B cell (primary cell): ENCODE data around the gene DCD. TPM values are rescaled to one million over a fixed set of nuclear protein-coding genes. Genes with fewer than 3 reads are reported as not detected.
"Not testable (repeated sequence)": the region's sequence is repeated elsewhere in the genome, so short reads cannot be mapped to it uniquely, and the experiment has no call there.

Source experiments
- ATAC-seq: fragments of 200-7000 bp; cut with Tn5 transposase; one replicate; pipeline ENCODE4 v1.10.0; 2021; ENCODE audit warnings: low read depth, mild to moderate bottlenecking, moderate number of reproducible peaks, moderate library complexity
- CTCF ChIA-PET: fragments of 350-600 bp; sonication (Branson Sonifier 250); formaldehyde crosslinking; loops from one replicate; lab custom pipeline; 2021; ENCODE audit warnings: antibody characterized with exemption, inconsistent platforms; lab: Charles Lee
- POLR2A ChIA-PET: fragments of 350-600 bp; sonication (Branson Sonifier 250); formaldehyde crosslinking; loops from one replicate; lab custom pipeline; 2021; ENCODE audit warnings: antibody characterized with exemption; lab: Charles Lee
- DNase-seq: peaks from one replicate; pipeline ENCODE4 v3.0.0; 2013
- H2AFZ ChIP-seq: 2 replicates; pipeline ENCODE4 v1.6.1; 2012; ENCODE audit warnings: mild to moderate bottlenecking, low read depth, low read length; ENCODE audit not compliant: insufficient read depth, poor library complexity, severe bottlenecking
- H3K27ac ChIP-seq, 2 donors: 1 replicate in 1 of 2; 2 replicates in 1 of 2; pipeline ENCODE4 v1.5.1; 2012 to 2013; ENCODE audit warnings: low read length in 2 of 2, mild to moderate bottlenecking in 2 of 2, moderate library complexity in 1 of 2
- H3K27me3 ChIP-seq, 4 experiments: fragments of 200-600 bp in 1 of 4; sonication (generic) in 1 of 4; replicated peaks in 1 of 4; 1 replicate in 2 of 4; 2 replicates in 2 of 4; pipeline versions ENCODE4 v1.6.1 to v1.7.0; 2013 to 2016; ENCODE audit warnings: low read length in 3 of 4, mild to moderate bottlenecking in 2 of 4, mixed read lengths in 1 of 4, moderate library complexity in 1 of 4; ENCODE audit not compliant: insufficient read depth in 4 of 4, control insufficient read depth in 3 of 4; ENCODE audit errors: control extremely low read depth in 1 of 4
- H3K36me3 ChIP-seq, 2 experiments: replicated peaks in 1 of 2; 1 replicate in 1 of 2; 2 replicates in 1 of 2; pipeline versions ENCODE4 v1.6.1 to v1.7.1; 2013; ENCODE audit warnings: low read length in 1 of 2; ENCODE audit not compliant: insufficient read depth in 2 of 2, control insufficient read depth in 1 of 2; ENCODE audit errors: control extremely low read depth in 1 of 2, extremely low read depth in 1 of 2
- H3K4me1 ChIP-seq, 2 donors: fragments of 200-600 bp in 1 of 2; sonication (generic) in 1 of 2; 1 replicate in 1 of 2; 2 replicates in 1 of 2; pipeline versions ENCODE4 v1.5.1 to v1.6.1; 2013 to 2017; ENCODE audit warnings: low read length in 2 of 2; ENCODE audit not compliant: control insufficient read depth in 2 of 2, insufficient read depth in 2 of 2
- H3K4me2 ChIP-seq: replicated peaks from 2 replicates; pipeline ENCODE3; 2012; ENCODE audit warnings: mild to moderate bottlenecking, low read depth, low read length; ENCODE audit not compliant: poor library complexity, severe bottlenecking
- H3K4me3 ChIP-seq, 5 experiments: fragments of 200-600 bp in 1 of 5; sonication (generic) in 1 of 5; 1 replicate in 3 of 5; 2 replicates in 2 of 5; pipeline versions ENCODE4 v1.5.1 to v1.7.0; 2011 to 2016; ENCODE audit warnings: low read length in 4 of 5, mild to moderate bottlenecking in 4 of 5, low read depth in 2 of 5, control low read depth in 1 of 5, moderate library complexity in 1 of 5; ENCODE audit not compliant: insufficient read depth in 1 of 5; ENCODE audit errors: control extremely low read depth in 1 of 5, extremely low read depth in 1 of 5
- H3K79me2 ChIP-seq: fragments of 200-600 bp; sonication (generic); one replicate; pipeline ENCODE4 v1.6.0; 2016; ENCODE audit warnings: low read length; ENCODE audit not compliant: control insufficient read depth, insufficient read depth
- H3K9ac ChIP-seq: fragments of 200-600 bp; sonication (generic); 2 replicates; pipeline ENCODE4 v1.6.1; 2017; ENCODE audit warnings: mild to moderate bottlenecking, low read length, moderate library complexity
- H3K9me3 ChIP-seq, 3 donors: one replicate each; pipeline versions ENCODE4 v1.6.1 to v1.7.1; 2013; ENCODE audit warnings: low read length in 2 of 3; ENCODE audit not compliant: control insufficient read depth in 2 of 3, insufficient read depth in 1 of 3; ENCODE audit errors: control extremely low read depth in 1 of 3
- H4K20me1 ChIP-seq: 2 replicates; pipeline ENCODE4 v1.6.0; 2012; ENCODE audit warnings: mild to moderate bottlenecking, low read length; ENCODE audit not compliant: insufficient read depth, control insufficient read depth, poor library complexity, severe bottlenecking
- H3K27ac Mint-ChIP-seq: one replicate; pipeline ENCODE4 v1.8.0; 2021; ENCODE audit warnings: mixed read lengths
- H3K27me3 Mint-ChIP-seq: one replicate; pipeline ENCODE4 v1.8.0; 2021; ENCODE audit warnings: mixed read lengths
- H3K4me1 Mint-ChIP-seq: one replicate; pipeline ENCODE4 v1.8.0; 2021; ENCODE audit warnings: mixed read lengths
- H3K4me3 Mint-ChIP-seq: one replicate; pipeline ENCODE4 v1.8.0; 2021; ENCODE audit warnings: mixed read lengths
- H3K9me3 Mint-ChIP-seq: one replicate; pipeline ENCODE4 v1.8.0; 2022; ENCODE audit warnings: mixed read lengths; ENCODE audit not compliant: insufficient read depth
- CTCF ChIP-seq: fragments of 200-600 bp; IDR thresholded peaks from one replicate; pipeline ENCODE4 v1.8.0; 2022; ENCODE audit warnings: antibody characterized with exemption, mild to moderate bottlenecking
- EZH2 ChIP-seq: IDR thresholded peaks from 2 replicates; pipeline ENCODE4 v1.6.1; 2012; ENCODE audit warnings: borderline replicate concordance, low read depth, mild to moderate bottlenecking, moderate library complexity, low read length; ENCODE audit not compliant: insufficient read depth, poor library complexity, severe bottlenecking
- WGBS: methylation state at CpG from one replicate; pipeline ENCODE4 v1.1.5; 2013; ENCODE audit warnings: missing lambda C conversion rate; ENCODE audit not compliant: insufficient coverage; 5-methylcytosine and 5-hydroxymethylcytosine counted together
- intact Hi-C: fragments of 100-400 bp; cut with micrococcal nuclease; formaldehyde crosslinking; loops from one replicate; pipeline ENCODE4 v1.10.0; 2022
- polyA plus RNA-seq: library from polyadenylated mRNA; depleted of rRNA; stranded (reverse); fragments of >200 nt; gene quantifications from 2 replicates; pipeline ENCODE4 v1.2.3, GENCODE V29; 2012
- total RNA-seq, 2 donors: library from RNA; stranded (reverse); fragments of 120-200 nt in 1 of 2; gene quantifications; 1 replicate in 1 of 2; 2 replicates in 1 of 2; pipeline versions ENCODE4 v1.2.3 to v1.2.4, GENCODE V29; 2013 to 2022

Gene DCD
- total and polyA plus RNA-seq, 2 donors (not counting 1 experiment from before 2014, with no cell fraction given) = not detected

DNA sequence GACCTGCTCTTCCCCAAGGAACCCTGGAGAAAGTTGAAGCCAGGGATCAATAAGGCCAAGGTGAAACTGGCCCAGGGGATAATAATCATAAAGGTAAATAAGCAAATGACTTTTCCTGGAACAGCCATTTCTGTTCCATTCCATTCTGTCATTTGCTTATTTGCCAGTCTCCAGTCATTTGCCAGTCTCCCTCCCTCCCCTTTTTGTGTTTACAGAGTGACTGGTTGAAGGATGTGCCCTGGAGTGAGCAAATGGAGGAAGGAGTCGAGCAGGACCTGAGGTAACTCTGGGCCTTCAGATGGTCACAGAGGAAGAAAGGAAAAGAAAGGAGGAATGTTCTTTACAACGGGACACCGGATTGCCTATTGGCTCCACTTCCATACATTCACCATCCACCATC, 17.8 kb upstream of the DCD start:
- Histone ChIP-seq H3K4me2 (no peak overlapping the region), H2AFZ (no peak overlapping the region), H3K79me2 (no peaks in the 10 kb centered on the region), H4K20me1 (no peaks in the 10 kb centered on the region), H3K36me3 (no peaks in the 10 kb centered on the region), H3K9ac (no peak overlapping the region), H3K9me3 (no peaks in the 10 kb centered on the region), H3K4me3 (no peak overlapping the region), H3K27me3 (peaks cover 0 to 3% (median 0%) of the 10 kb centered on the region in 4 experiments), H3K4me1 (no peaks in the 10 kb centered on the region), H3K27ac (no peak overlapping the region)
- intact Hi-C loops = no loop called here
- peaks cover 28% of the 10 kb centered on the region for H3K27me3 Mint-ChIP-seq
- H3K9me3 Mint-ChIP-seq = no peaks in the 10 kb centered on the region
- H3K4me3 Mint-ChIP-seq = no peak overlapping the region
- H3K4me1 Mint-ChIP-seq = no peaks in the 10 kb centered on the region
- ChIA-PET POLR2A (no interaction called here), CTCF (no interaction called here)
- no CpG with 5 or more reads among the region's 3 CpGs for WGBS
- DNase-seq (no peak), ATAC-seq (no peak)
- H3K27ac Mint-ChIP-seq = no peak overlapping the region
- TF ChIP-seq CTCF = no peak
- TF ChIP-seq EZH2 = no peak

DNA sequence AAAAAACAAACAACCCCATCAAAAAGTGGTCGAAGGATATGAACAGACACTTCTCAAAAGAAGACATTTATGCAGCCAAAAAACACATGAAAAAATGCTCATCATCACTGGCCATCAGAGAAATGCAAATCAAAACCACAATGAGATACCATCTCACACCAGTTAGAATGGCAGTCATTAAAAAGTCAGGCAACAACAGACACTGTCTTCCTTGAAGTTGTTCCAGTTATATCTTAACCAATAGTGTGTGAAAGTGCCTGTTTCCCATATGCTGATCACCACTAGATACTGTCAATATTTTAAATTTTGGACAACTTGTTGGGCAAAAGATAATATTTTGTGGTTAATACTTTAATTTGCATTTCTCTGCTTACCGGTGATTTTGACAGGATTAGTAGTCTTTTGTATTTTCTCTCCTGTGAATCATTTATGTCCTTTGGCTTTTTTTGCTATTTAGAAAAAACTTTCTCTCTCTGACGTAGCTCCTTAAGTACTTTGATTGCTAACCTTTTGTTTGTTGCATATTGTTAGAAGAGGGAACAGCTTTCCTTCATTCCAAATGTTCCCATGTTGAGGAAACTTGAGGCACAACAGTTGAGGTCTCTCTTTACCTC, 17.0 kb upstream of the DCD start:
- H3K4me3 Mint-ChIP-seq, CTCF ChIA-PET: not testable (repeated sequence)
- H3K27me3 Mint-ChIP-seq = peaks cover 28% of the 10 kb centered on the region

More for the DNA sequence above, 17.0 kb upstream of the DCD start:
- H3K4me1 ChIP-seq, H3K36me3 ChIP-seq, intact Hi-C loops, H3K79me2 ChIP-seq, H3K9me3 Mint-ChIP-seq, H3K9ac ChIP-seq, H4K20me1 ChIP-seq, H2AFZ ChIP-seq, H3K4me2 ChIP-seq, H3K27me3 ChIP-seq, H3K4me1 Mint-ChIP-seq, DNase-seq, ATAC-seq, H3K4me3 ChIP-seq, H3K9me3 ChIP-seq, H3K27ac Mint-ChIP-seq, H3K27ac ChIP-seq, POLR2A ChIA-PET: not testable (repeated sequence)
- WGBS = no CpG with 5 or more reads among the region's 3 CpGs
